ENCODE data around the gene MEIS3.
"Not testable (repeated sequence)": the region's sequence is repeated elsewhere in the genome, so short reads cannot be mapped to it uniquely, and the experiment has no call there.

MEIS3 gene

DNA sequence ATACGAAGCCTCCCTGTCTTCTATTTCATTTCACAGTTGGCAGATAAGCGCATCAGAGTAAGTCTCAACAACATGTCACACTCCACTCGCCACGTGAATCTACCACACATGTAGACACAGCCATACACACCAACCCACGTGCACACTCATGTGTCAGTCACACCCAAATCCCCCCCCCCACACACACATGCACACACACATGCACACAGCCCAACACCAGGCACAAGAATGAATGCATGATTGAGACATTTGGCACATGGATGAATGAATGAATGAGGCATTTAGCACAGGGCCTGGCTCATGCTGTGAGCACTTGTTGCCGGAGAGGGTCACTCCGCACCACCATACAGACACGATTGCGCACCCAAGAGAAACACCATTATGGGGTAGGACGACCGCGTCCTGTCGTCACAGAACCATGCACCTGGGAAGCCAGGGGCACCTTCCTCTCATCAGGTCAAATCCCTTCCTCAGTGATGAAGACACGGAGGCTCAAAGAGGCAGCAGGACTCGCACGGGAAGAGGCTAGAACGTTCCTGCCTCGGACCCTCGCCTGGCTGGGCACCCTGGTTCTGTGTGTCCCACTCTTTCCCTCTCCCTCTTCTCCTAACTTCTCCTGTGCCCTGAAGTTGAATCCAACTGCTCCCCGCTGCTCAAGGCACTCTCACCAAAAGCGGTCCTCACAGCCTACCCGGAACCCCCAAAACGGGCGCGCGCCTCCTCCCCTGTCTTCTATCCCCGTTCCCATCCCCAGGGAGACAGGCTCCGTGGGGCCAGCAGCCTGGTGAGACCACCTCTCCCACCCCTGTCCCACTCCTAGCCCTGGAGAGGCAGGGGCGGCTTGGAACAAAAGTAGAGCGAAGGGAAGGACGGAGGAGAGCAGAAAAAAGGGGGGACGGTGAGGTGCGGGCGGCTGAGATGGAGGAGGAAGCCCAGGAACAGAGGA, 1.3 kb downstream of the MEIS3 start:
- in situ Hi-C loops (cut with HindIII; ENCODE audit: low sequenced_read_pairs): no loop called here
- TF ChIP-seq, protein P1, sequence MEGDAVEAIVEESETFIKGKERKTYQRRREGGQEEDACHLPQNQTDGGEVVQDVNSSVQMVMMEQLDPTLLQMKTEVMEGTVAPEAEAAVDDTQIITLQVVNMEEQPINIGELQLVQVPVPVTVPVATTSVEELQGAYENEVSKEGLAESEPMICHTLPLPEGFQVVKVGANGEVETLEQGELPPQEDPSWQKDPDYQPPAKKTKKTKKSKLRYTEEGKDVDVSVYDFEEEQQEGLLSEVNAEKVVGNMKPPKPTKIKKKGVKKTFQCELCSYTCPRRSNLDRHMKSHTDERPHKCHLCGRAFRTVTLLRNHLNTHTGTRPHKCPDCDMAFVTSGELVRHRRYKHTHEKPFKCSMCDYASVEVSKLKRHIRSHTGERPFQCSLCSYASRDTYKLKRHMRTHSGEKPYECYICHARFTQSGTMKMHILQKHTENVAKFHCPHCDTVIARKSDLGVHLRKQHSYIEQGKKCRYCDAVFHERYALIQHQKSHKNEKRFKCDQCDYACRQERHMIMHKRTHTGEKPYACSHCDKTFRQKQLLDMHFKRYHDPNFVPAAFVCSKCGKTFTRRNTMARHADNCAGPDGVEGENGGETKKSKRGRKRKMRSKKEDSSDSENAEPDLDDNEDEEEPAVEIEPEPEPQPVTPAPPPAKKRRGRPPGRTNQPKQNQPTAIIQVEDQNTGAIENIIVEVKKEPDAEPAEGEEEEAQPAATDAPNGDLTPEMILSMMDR (IDR thresholded peaks at IDR 0.05; ENCODE audit: low read depth, low read length): no peak
- DNase-seq (ENCODE audit: low read depth, low spot score): no peak
- peak overlapping the region; percentile 15 for H3K4me3 ChIP-seq (ENCODE audit: low read depth, low read length)

GRCh38 chr19:47417107-47417745, 2.1 kb downstream of the MEIS3 start:
- in situ Hi-C loops (cut with HindIII; ENCODE audit: low sequenced_read_pairs): no loop called here
- TF ChIP-seq, protein P1 (IDR thresholded peaks at IDR 0.05; ENCODE audit: low read depth, low read length): no peak
- DNase-seq (ENCODE audit: low read depth, low spot score): no peak
- H3K4me3 ChIP-seq (ENCODE audit: low read depth, low read length): no peak overlapping the region

GRCh38 chr19:47416643-47416985, 2.7 kb downstream of the MEIS3 start:
- no peak overlapping the region for H3K4me3 ChIP-seq (ENCODE audit: low read depth, low read length)
- DNase-seq (ENCODE audit: low read depth, low spot score): no peak
- TF ChIP-seq, protein P1 (IDR thresholded peaks at IDR 0.05; ENCODE audit: low read depth, low read length): no peak
- in situ Hi-C loops (cut with HindIII; ENCODE audit: low sequenced_read_pairs): no loop called here

DNA sequence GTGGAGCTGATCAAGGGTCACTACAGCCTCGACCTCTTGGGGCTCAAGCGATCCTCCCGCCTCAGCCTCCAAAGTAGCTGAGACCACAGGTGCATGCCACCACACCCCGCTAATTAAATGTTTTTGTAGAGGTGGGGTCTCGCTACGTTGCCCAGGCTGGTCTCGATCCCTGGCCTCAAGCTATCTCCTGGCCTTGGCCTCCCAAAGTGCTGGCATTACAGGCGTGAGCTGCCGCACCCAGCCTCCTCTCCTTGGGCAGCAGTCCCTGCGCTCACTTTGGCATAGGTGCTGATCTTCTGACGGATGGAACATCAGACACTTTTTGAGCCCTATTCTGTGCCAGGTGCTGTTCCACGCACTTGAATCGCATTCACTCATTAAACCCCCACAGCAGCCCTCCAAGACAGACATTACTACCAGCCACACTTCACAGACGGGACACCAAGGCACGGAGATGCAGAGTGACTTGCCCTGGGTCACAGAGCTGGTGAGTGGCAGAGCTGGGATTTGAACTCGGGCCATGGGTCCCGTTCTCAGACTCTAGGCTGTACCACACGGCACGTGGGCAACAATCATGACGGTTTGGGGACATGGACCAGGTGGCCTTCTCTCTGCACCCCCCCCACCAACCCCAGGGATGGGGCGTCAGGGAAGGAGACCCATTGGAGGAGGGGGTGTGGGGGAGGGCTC, 3.2 kb downstream of the MEIS3 start:
- TF ChIP-seq, protein P1 (IDR thresholded peaks at IDR 0.05; ENCODE audit: low read depth, low read length): no peak
- no peak for DNase-seq (ENCODE audit: low read depth, low spot score)
- no peak overlapping the region for H3K4me3 ChIP-seq (ENCODE audit: low read depth, low read length)
- in situ Hi-C loops (cut with HindIII; ENCODE audit: low sequenced_read_pairs): no loop called here

DNA sequence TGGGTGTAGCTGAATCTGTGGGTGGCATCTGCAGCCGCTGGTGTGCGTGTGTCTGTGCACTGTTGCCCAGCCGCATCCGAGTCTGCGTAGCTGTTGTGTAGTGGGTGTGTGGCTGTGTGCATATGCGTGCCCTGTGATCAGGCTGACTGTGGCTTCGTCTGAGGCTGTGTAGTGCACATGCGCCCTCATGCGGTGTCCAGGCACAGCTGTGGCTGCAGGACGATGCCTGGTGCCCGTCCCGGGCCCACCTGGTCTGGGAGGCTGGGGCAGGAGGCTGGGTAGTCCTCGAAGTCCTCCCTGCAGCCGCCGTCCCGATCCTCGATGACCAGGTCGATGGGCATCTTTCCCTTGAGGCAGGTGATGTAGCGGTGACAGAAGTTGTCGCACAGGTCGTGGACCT, 4.9 kb downstream of the MEIS3 start:
- in situ Hi-C loops (cut with HindIII; ENCODE audit: low sequenced_read_pairs): no loop called here
- TF ChIP-seq, protein P1 (IDR thresholded peaks at IDR 0.05; ENCODE audit: low read depth, low read length): peak; percentile 30
- no peak for DNase-seq (ENCODE audit: low read depth, low spot score)
- no peak overlapping the region for H3K4me3 ChIP-seq (ENCODE audit: low read depth, low read length)

GRCh38 chr19:47413941-47414340, 5.4 kb downstream of the MEIS3 start:
- no peak for DNase-seq (ENCODE audit: low read depth, low spot score)
- in situ Hi-C loops (cut with HindIII; ENCODE audit: low sequenced_read_pairs): no loop called here
- TF ChIP-seq, protein P1 (IDR thresholded peaks at IDR 0.05; ENCODE audit: low read depth, low read length): no peak
- H3K4me3 ChIP-seq (ENCODE audit: low read depth, low read length): no peak overlapping the region

DNA sequence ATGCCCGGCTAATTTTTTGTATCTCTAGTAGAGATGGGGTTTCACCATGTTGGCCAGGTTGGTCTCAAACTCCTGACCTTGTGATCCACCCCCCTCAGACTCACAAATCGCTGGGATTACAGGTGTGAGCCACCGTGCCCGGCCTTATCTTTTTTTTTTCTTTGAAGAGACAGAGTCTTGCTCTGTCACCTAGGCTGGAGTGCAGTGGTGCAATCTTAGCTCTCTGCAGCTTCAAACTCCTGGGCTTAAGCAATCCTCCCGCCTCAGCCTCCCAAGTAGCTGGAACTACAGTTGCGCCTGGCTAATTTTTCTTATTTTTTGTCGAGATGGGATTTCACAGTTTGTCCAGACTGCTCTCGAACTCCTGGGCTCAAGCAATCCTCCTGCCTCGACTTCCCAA, 7.6 kb downstream of the MEIS3 start:
- H3K4me3 ChIP-seq (ENCODE audit: low read depth, low read length); in situ Hi-C loops (cut with HindIII; ENCODE audit: low sequenced_read_pairs); DNase-seq (ENCODE audit: low read depth, low spot score): not testable (repeated sequence)
